HL-60 (cell line): Measurements from ENCODE around the gene SLC35F6.

ENCODE experiments used
- DNase-seq, 2 experiments: peaks; one replicate each; pipeline ENCODE4 v3.0.0-alpha.2; 2010 to 2020; ENCODE audit warnings: low read depth in 1 of 2, low spot score in 1 of 2
- H3K27ac ChIP-seq: fragments of 250-450 bp; sonication (Bioruptor Pico); replicated peaks from 2 replicates; pipeline ENCODE4 v1.5.1; 2020; ENCODE audit warnings: mild to moderate bottlenecking, moderate library complexity
- H3K27me3 ChIP-seq: fragments of 250-450 bp; sonication (Bioruptor Pico); 2 replicates; pipeline ENCODE4 v1.5.1; 2021; ENCODE audit warnings: mild to moderate bottlenecking, moderate library complexity; ENCODE audit not compliant: insufficient read depth, poor library complexity, severe bottlenecking
- H3K4me3 ChIP-seq: replicated peaks from 2 replicates; pipeline ENCODE4 v1.5.1; 2011; ENCODE audit warnings: mild to moderate bottlenecking, control low read depth, low read length; ENCODE audit not compliant: insufficient read depth
- CTCF ChIP-seq: IDR thresholded peaks from one replicate; pipeline ENCODE4 v1.5.1; 2011; ENCODE audit warnings: low read length, control low read depth, inconsistent platforms; ENCODE audit not compliant: insufficient read depth
- GABPA ChIP-seq: IDR thresholded peaks from 2 replicates; pipeline ENCODE4 v1.6.1; 2012; ENCODE audit warnings: low read depth
- POLR2AphosphoS5 ChIP-seq: IDR thresholded peaks from 2 replicates; pipeline ENCODE4 v1.6.1; 2012; ENCODE audit warnings: low read depth
- REST ChIP-seq: IDR thresholded peaks from 2 replicates; pipeline ENCODE4 v1.6.1; 2012; ENCODE audit warnings: low read depth; ENCODE audit not compliant: insufficient replicate concordance
- SPI1 ChIP-seq: IDR thresholded peaks from 2 replicates; pipeline ENCODE4 v1.6.1; 2012; ENCODE audit warnings: low read depth, mild to moderate bottlenecking, borderline replicate concordance

Gene SLC35F6

DNA sequence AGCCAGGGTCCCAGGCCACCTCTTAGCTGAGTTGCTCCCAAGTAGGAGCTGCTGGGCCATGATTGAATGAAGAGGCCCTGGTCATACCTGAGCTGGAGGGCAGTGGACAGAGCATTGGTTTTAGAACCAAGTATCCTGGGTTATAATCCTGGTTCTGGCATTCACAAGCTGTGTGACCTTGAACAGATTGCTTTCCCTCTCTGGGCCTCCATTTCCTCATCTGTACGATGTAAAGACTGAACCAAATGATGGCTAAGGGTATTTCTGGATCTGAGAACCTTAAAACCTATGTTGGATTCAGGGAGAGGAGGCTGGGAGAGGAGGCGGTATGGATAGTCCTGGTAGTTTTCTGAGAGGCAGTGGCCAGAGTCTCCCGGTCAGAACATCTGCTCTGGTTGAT lies 40.6 kb upstream of the SLC35F6 start:
- peaks cover 5% of the 10 kb centered on the region for H3K27me3 ChIP-seq
- TF ChIP-seq POLR2AphosphoS5 (no peak), REST (no peak)
- no peak overlapping the region for H3K27ac ChIP-seq
- no peak for DNase-seq
- H3K4me3 ChIP-seq: no peak overlapping the region

- Histone ChIP-seq H3K4me3 (no peak overlapping the region), H3K27ac (no peak overlapping the region), H3K27me3 (peaks cover 12% of the 10 kb centered on the region)
- no peak for DNase-seq
- TF ChIP-seq REST (no peak), SPI1 (no peak), POLR2AphosphoS5 (no peak), CTCF (no peak), GABPA (no peak)
Observed at GRCh38 chr2:26723991-26724750, 39.9 kb upstream of the SLC35F6 start.

GRCh38 chr2:26724784-26725520 lies 39.1 kb upstream of the SLC35F6 start:
- no peak for DNase-seq
- peaks cover 13% of the 10 kb centered on the region for H3K27me3 ChIP-seq
- TF ChIP-seq REST: no peak
- no peak for TF ChIP-seq CTCF
- no peak for TF ChIP-seq SPI1
- no peak for TF ChIP-seq GABPA
- no peak for TF ChIP-seq POLR2AphosphoS5
- no peak overlapping the region for H3K27ac ChIP-seq
- no peak overlapping the region for H3K4me3 ChIP-seq
